Fibroblast of lung (primary cell): ENCODE results near the gene ARID1B. TPM values are rescaled to one million over a fixed set of nuclear protein-coding genes. Genes with fewer than 3 reads are reported as not detected.

Experiments
- DNase-seq, 2 donors: peaks; one replicate each; pipeline versions ENCODE4 v3.0.0 to v3.0.0-alpha.2; 2010; ENCODE audit warnings: low read depth in 2 of 2
- H2AFZ ChIP-seq: 2 replicates; pipeline ENCODE4 v1.5.1; 2012; ENCODE audit warnings: low read length, control low read depth, inconsistent platforms
- H3K27ac ChIP-seq: 2 replicates; pipeline ENCODE4 v1.5.1; 2011; ENCODE audit warnings: low read length, control low read depth; ENCODE audit not compliant: insufficient read depth
- H3K27me3 ChIP-seq: 2 replicates; pipeline ENCODE4 v1.5.1; 2011; ENCODE audit warnings: mild to moderate bottlenecking, low read length; ENCODE audit not compliant: control insufficient read depth, insufficient read depth
- H3K36me3 ChIP-seq: 2 replicates; pipeline ENCODE4 v1.5.1; 2011; ENCODE audit warnings: low read length; ENCODE audit not compliant: control insufficient read depth, insufficient read depth
- H3K4me1 ChIP-seq: 2 replicates; pipeline ENCODE4 v1.5.1; 2011; ENCODE audit warnings: low read length; ENCODE audit not compliant: control insufficient read depth, insufficient read depth; ENCODE audit errors: extremely low read depth
- H3K4me2 ChIP-seq: 2 replicates; pipeline ENCODE4 v1.5.1; 2011; ENCODE audit warnings: low read length, control low read depth; ENCODE audit not compliant: insufficient read depth; ENCODE audit errors: extremely low read depth
- H3K4me3 ChIP-seq, 4 experiments: fragments of 200-600 bp in 1 of 4; sonication (generic) in 1 of 4; replicated peaks in 1 of 4; 2 replicates each; pipeline ENCODE4 v1.5.1; 2011 to 2016; ENCODE audit warnings: low read length in 4 of 4, low read depth in 3 of 4, mild to moderate bottlenecking in 3 of 4, control low read depth in 2 of 4, inconsistent platforms in 1 of 4, mixed read lengths in 1 of 4; ENCODE audit not compliant: insufficient read depth in 1 of 4; ENCODE audit errors: control extremely low read depth in 1 of 4
- H3K79me2 ChIP-seq: 2 replicates; pipeline ENCODE4 v1.5.1; 2012; ENCODE audit warnings: mild to moderate bottlenecking, low read length, inconsistent platforms; ENCODE audit not compliant: control insufficient read depth, insufficient read depth
- H3K9ac ChIP-seq: 2 replicates; pipeline ENCODE4 v1.5.1; 2011; ENCODE audit warnings: mild to moderate bottlenecking, low read length, control low read depth; ENCODE audit not compliant: insufficient read depth
- H3K9me3 ChIP-seq: 2 replicates; pipeline ENCODE4 v1.5.1; 2012; ENCODE audit warnings: low read depth, low read length; ENCODE audit not compliant: control insufficient read depth, insufficient read depth
- H4K20me1 ChIP-seq: 2 replicates; pipeline ENCODE4 v1.5.1; 2011; ENCODE audit warnings: low read length; ENCODE audit not compliant: control insufficient read depth, insufficient read depth; ENCODE audit errors: extremely low read depth
- CTCF ChIP-seq, 2 donors: IDR thresholded peaks in 1 of 2; conservative IDR thresholded peaks in 1 of 2; 1 replicate in 1 of 2; 2 replicates in 1 of 2; pipeline ENCODE4 v1.5.1; 2011 to 2012; ENCODE audit warnings: low read length in 2 of 2, control low read depth in 1 of 2, inconsistent platforms in 1 of 2, low read depth in 1 of 2, mild to moderate bottlenecking in 1 of 2
- EZH2 ChIP-seq: IDR thresholded peaks from 2 replicates; pipeline ENCODE4 v1.5.1; 2012; ENCODE audit warnings: low read length, control low read depth, mild to moderate bottlenecking; ENCODE audit errors: missing control alignments
- polyA plus RNA-seq, 2 donors: library from polyadenylated mRNA; depleted of rRNA in 1 of 2; stranded (reverse) in 1 of 2; unstranded in 1 of 2; fragments of >200 nt; gene quantifications; 2 replicates each; pipeline ENCODE4 v1.2.1, GENCODE V29; 2011 to 2012; ENCODE audit warnings: missing spikeins in 1 of 2
- total RNA-seq: library from RNA; depleted of rRNA; stranded (reverse); fragments of >200 nt; gene quantifications from 2 replicates; pipeline ENCODE4 v1.2.1, GENCODE V29; 2014

ARID1B gene
- total and polyA plus RNA-seq, 2 donors (not counting 1 experiment from before 2014, with no cell fraction given) = 15.4 to 41.9 TPM

- Histone ChIP-seq H3K9ac (no peak overlapping the region), H4K20me1 (no peaks in the 10 kb centered on the region), H3K36me3 (no peaks in the 10 kb centered on the region), H3K79me2 (no peaks in the 10 kb centered on the region), H3K4me1 (no peaks in the 10 kb centered on the region), H3K27me3 (peaks cover 19% of the 10 kb centered on the region), H2AFZ (no peak overlapping the region), H3K27ac (no peak overlapping the region), H3K9me3 (no peaks in the 10 kb centered on the region), H3K4me3 (no peak overlapping the region), H3K4me2 (no peak overlapping the region)
- TF ChIP-seq EZH2 = no peak
- TF ChIP-seq CTCF (conservative IDR thresholded peaks at IDR 0.05 in 1 of 2, IDR thresholded peaks at IDR 0.05 in 1 of 2; ENCODE audit: low read depth in 1 of 2, low read length in 2 of 2) = no peak
- no peak for DNase-seq
These were observed 477.4 kb downstream of the ARID1B start for GRCh38 chr6:157254538-157254937.

- Histone ChIP-seq H3K36me3 (no peaks in the 10 kb centered on the region), H3K4me1 (no peaks in the 10 kb centered on the region), H3K9ac (no peak overlapping the region), H2AFZ (no peak overlapping the region), H4K20me1 (no peaks in the 10 kb centered on the region), H3K27me3 (peaks cover 16% of the 10 kb centered on the region), H3K79me2 (no peaks in the 10 kb centered on the region), H3K4me2 (no peak overlapping the region), H3K4me3 (no peak overlapping the region), H3K9me3 (no peaks in the 10 kb centered on the region), H3K27ac (no peak overlapping the region)
- no peak for TF ChIP-seq EZH2
- no peak for TF ChIP-seq CTCF (conservative IDR thresholded peaks at IDR 0.05 in 1 of 2, IDR thresholded peaks at IDR 0.05 in 1 of 2; ENCODE audit: low read depth in 1 of 2, low read length in 2 of 2)
- DNase-seq = no peak
These were observed 477.9 kb downstream of the ARID1B start for GRCh38 chr6:157255079-157255478.

- Histone ChIP-seq H3K36me3 (no peaks in the 10 kb centered on the region), H3K4me1 (no peaks in the 10 kb centered on the region), H3K27me3 (peaks cover 15% of the 10 kb centered on the region), H3K9me3 (no peaks in the 10 kb centered on the region), H3K4me3 (no peak overlapping the region), H3K4me2 (no peak overlapping the region), H3K27ac (no peak overlapping the region), H4K20me1 (no peaks in the 10 kb centered on the region), H3K9ac (no peak overlapping the region), H3K79me2 (no peaks in the 10 kb centered on the region), H2AFZ (no peak overlapping the region)
- TF ChIP-seq CTCF (conservative IDR thresholded peaks at IDR 0.05 in 1 of 2, IDR thresholded peaks at IDR 0.05 in 1 of 2; ENCODE audit: low read depth in 1 of 2, low read length in 2 of 2) (no peak), EZH2 (no peak)
- no peak for DNase-seq
These were observed 481.7 kb downstream of the ARID1B start for GRCh38 chr6:157258878-157259277.
